ENCODE results near the gene GOLGA8J.
"Not testable (repeated sequence)": the region's sequence is repeated elsewhere in the genome, so short reads cannot be mapped to it uniquely, and the experiment has no call there.

The GOLGA8J gene

DNA sequence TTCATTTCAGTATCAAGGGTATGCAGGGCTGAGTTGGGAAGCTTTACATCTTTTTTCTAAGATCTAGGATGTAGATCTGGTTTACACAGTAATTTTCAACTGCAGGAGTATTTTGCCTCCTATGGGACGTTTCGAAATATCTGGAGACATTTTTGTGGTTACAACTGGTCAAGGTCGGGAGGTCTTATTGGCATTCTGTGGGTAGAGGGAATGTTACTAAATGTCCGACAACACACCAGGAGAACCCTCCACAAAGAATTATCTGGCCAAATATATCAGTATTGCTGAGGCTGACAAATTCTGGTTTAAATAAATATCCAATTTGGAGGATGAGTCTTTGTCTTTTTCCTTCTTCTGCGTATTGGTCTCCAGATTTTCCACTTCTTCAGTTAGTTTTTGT lies 1.9 kb upstream of the GOLGA8J start:
- not testable (repeated sequence) for DNase-seq

DNA sequence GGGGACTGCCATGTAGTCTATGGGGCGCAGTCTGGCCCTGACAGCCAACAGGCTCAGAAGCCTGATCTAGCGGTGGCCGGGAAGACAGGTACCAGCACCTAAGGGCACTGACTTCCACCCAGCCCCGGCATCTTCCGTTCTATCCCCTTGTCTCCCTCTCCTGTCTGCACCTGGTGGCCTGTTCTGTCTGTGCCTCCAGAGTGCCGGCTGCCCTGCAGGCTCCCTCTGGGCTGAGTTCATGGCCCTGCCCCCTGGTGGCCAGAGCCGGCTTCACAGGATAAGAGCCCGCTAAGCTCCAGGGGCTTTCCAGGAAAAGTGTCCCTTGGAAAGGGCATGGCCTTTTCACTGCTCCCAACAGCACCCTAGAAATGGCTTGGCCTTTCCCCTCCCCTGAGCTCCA lies 15.1 kb downstream of the GOLGA8J start:
- not testable (repeated sequence) for DNase-seq

DNA sequence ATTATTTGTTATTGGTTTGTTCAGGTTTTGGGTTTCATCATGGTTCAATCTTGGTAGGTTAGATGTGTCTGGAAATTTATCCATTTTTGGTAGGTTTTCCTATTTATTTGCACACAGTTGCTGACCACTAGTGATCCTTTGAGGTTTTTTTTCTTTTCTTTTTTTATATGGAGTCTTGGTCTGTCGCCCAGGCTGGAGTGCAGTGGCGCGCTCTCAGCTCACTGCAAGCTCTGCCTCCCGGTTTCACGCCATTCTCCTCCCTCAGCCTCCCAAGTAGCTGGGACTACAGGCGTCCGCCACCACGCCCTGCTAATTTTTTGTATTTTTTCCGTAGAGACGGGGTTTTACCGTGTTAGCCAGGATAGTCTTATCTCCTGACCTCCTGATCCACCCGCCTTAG lies 20.1 kb downstream of the GOLGA8J start:
- DNase-seq: not testable (repeated sequence)

DNA sequence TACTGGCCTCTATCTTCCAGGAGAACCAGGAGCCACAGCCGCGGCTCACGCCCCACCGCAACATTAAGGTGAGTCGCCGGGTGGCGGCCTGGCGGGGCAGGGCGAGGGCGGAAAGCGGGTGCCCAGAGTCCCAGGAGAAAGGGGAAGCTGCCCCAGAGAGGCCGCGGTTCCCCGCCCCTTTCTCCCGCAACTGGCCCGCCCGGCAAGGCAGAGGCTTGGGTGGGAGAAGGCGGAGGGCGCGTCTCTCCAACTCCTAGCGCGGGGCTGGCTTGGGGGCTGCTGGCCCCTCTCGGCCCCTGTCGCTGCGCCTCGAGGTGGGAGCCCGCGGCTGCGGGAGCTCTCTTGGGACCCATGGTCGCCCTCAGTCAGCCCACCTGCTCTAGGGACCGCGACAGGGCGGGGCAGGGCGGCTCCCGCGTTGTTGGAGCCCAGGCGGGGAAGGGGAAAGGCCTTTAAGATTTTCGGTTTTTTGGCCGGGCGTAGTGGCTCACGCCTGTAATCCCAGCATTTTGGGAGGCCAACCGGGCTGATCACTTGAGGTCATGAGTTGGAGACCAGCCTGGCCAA lies 21.3 kb downstream of the GOLGA8J start:
- DNase-seq: not testable (repeated sequence)

DNA sequence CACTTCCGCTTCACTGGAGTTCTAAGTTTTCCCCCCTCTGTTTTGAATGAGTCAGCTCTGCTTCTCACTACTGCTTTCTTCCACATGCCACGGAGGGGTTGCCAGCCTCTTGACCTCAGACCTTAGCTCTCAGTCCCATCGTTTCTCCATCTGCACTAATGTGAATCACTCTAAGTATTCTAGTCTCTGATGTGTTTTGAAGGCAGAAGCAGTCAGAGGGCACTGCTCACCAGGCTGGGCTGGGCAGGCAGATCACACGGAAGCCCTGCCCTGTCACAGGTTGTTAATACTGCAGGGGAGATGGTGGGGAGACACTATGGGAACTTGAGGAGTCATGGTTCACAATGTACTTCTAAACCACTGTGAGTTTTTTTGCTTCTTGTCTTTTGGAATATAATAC lies 27.8 kb downstream of the GOLGA8J start:
- not testable (repeated sequence) for DNase-seq

DNA sequence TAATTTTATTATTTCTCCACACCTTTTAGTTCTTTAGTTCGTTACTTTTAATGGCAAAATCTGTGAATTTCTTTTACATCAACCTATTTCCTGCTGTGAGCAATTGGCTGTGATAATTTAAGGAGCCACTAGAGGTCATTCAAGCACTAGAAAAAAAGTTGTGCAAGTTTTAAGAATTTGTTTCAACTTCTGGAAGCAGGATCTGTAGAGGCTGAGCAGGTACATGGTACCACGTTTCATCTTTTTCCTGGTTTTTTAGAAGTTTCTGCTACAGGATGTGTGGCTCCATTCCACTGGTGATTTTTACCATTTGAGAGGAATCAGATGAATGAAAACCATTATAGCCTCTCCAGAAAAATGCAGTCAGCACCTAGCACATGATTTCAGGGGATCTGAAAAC lies 47.3 kb downstream of the GOLGA8J start:
- not testable (repeated sequence) for DNase-seq

DNA sequence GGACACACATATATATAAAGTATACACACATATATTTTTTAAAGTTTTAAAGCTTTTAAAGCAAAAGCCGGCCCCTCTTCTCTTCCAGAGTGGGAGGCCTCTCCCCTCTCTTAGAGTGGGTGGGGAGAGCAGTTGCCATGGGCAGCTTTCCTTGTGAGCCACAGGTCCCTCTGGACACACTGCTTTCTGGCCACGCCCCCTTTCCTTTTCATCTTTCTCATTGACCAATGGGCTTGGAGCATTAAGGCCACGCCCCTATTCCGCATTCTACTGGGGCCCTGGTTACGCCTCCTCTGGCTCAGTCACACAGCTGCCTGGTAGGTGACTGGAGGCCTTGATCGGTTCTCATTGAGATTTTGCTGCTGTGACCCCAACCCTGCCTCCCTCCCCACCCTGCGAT lies 52.0 kb downstream of the GOLGA8J start, which contains the start of gene GOLGA8T:
TSS of gene GOLGA8T (plus strand) at position 301 of the 400 bp plus-strand sequence. CDS start at position 399, 98 bp downstream.
- DNase-seq: not testable (repeated sequence)
